T-cell (primary cell): Measurements from ENCODE around the gene TMCC2. TPM values are rescaled to one million over a fixed set of nuclear protein-coding genes. Genes with fewer than 3 reads are reported as not detected.

ENCODE experiments used
- ATAC-seq, 4 experiments: fragments of 200-7000 bp in 3 of 4; fragments of 150-1000 bp in 1 of 4; cut with Tn5 transposase; replicated peaks in 1 of 4; 1 replicate in 3 of 4; 2 replicates in 1 of 4; pipeline ENCODE4 v1.10.0; 2021; ENCODE audit warnings: moderate library complexity in 3 of 4, mild to moderate bottlenecking in 2 of 4, moderate number of reproducible peaks in 1 of 4
- CTCF ChIA-PET, 2 donors: fragments of 300-600 bp; sonication (Branson Sonifier 250); formaldehyde crosslinking; loops; one replicate each; lab custom pipeline; 2022; ENCODE audit warnings: antibody characterized with exemption in 2 of 2; lab: Charles Lee
- POLR2A ChIA-PET, 2 donors: fragments of 300-600 bp; sonication (Branson Sonifier 250); formaldehyde crosslinking; loops; one replicate each; lab custom pipeline; 2022; ENCODE audit warnings: antibody characterized with exemption in 2 of 2; lab: Charles Lee
- DNase-seq, 35 experiments: peaks; one replicate each; pipeline versions ENCODE4 v3.0.0 to v3.0.0-alpha.2; 2013 to 2023
- H3K27ac ChIP-seq: one replicate; pipeline ENCODE4 v1.5.1; 2013; ENCODE audit warnings: low read length
- H3K27me3 ChIP-seq, 2 experiments: replicated peaks in 1 of 2; 1 replicate in 1 of 2; 2 replicates in 1 of 2; pipeline versions ENCODE4 v1.6.1 to v1.7.0; 2013; ENCODE audit warnings: low read length in 1 of 2, mixed read lengths in 1 of 2; ENCODE audit not compliant: control insufficient read depth in 2 of 2, insufficient read depth in 2 of 2; ENCODE audit errors: extremely low read depth in 1 of 2
- H3K36me3 ChIP-seq, 2 donors: 1 replicate in 1 of 2; 2 replicates in 1 of 2; pipeline versions ENCODE4 v1.6.1 to v1.7.0; 2013; ENCODE audit warnings: low read length in 1 of 2; ENCODE audit not compliant: control insufficient read depth in 2 of 2, insufficient read depth in 1 of 2; ENCODE audit errors: extremely low read depth in 1 of 2
- H3K4me1 ChIP-seq, 2 experiments: 1 replicate in 1 of 2; 2 replicates in 1 of 2; pipeline versions ENCODE4 v1.6.1 to v1.7.0; 2013; ENCODE audit warnings: low read length in 2 of 2, mixed read lengths in 1 of 2; ENCODE audit not compliant: insufficient read depth in 2 of 2, control insufficient read depth in 1 of 2; ENCODE audit errors: extremely low read depth in 1 of 2
- H3K4me3 ChIP-seq, 2 donors: 1 replicate in 1 of 2; 2 replicates in 1 of 2; pipeline versions ENCODE4 v1.5.1 to v1.7.0; 2013; ENCODE audit warnings: mild to moderate bottlenecking in 2 of 2, low read length in 1 of 2, moderate library complexity in 1 of 2; ENCODE audit not compliant: control insufficient read depth in 1 of 2; ENCODE audit errors: extremely low read depth in 1 of 2
- H3K9me3 ChIP-seq: 2 replicates; pipeline ENCODE4 v1.7.0; 2013
- H3K27ac Mint-ChIP-seq, 2 donors: one replicate each; pipeline ENCODE4 v1.8.0; 2020 to 2021; ENCODE audit warnings: mild to moderate bottlenecking in 2 of 2, mixed read lengths in 2 of 2
- H3K27me3 Mint-ChIP-seq, 2 donors: one replicate each; pipeline ENCODE4 v1.8.0; 2021 to 2022; ENCODE audit warnings: mixed read lengths in 2 of 2
- H3K36me3 Mint-ChIP-seq: one replicate; pipeline ENCODE4 v1.8.0; 2021; ENCODE audit warnings: mixed read lengths
- H3K4me1 Mint-ChIP-seq, 3 donors: one replicate each; pipeline ENCODE4 v1.8.0; 2020 to 2022; ENCODE audit warnings: mixed read lengths in 3 of 3, mild to moderate bottlenecking in 1 of 3
- H3K4me3 Mint-ChIP-seq, 3 donors: one replicate each; pipeline ENCODE4 v1.8.0; 2020 to 2022; ENCODE audit warnings: mild to moderate bottlenecking in 3 of 3, mixed read lengths in 3 of 3, moderate library complexity in 3 of 3
- H3K9me3 Mint-ChIP-seq, 3 donors: one replicate each; pipeline ENCODE4 v1.8.0; 2020 to 2022; ENCODE audit warnings: mixed read lengths in 3 of 3
- WGBS: methylation state at CpG from one replicate; pipeline ENCODE4 v1.1.5; 2013; ENCODE audit warnings: missing lambda C conversion rate; ENCODE audit not compliant: insufficient coverage; 5-methylcytosine and 5-hydroxymethylcytosine counted together
- total RNA-seq, 35 experiments: library from RNA in 6 of 35; stranded (reverse) in 6 of 35; fragments of 120-200 nt in 1 of 35; gene quantifications; one replicate each; pipeline versions ENCODE4 v1.2.1 to v1.2.4 and lab custom pipeline; 2013 to 2026

TMCC2 gene
- total RNA-seq, 5 donors from 2014 or later (not counting 1 experiment from before 2014, with no cell fraction given): 1.0 to 3.3 (median 1.8) TPM

GRCh38 chr1:205239078-205239477, 11.3 kb downstream of the TMCC2 start:
- POLR2A ChIA-PET: no interaction called here
- Histone ChIP-seq H3K27ac (no peak overlapping the region), H3K27me3 (peaks cover 0 to 3% of the 10 kb centered on the region in 2 experiments), H3K4me1 (peaks cover 0 to 4% of the 10 kb centered on the region in 2 experiments), H3K36me3 (no peaks in the 10 kb centered on the region), H3K4me3 (no peak overlapping the region), H3K9me3 (no peaks in the 10 kb centered on the region)
- no peaks in the 10 kb centered on the region for H3K9me3 Mint-ChIP-seq
- peaks cover 2 to 9% (median 7%) of the 10 kb centered on the region in 3 donors for H3K4me1 Mint-ChIP-seq
- peaks cover 0 to 1% of the 10 kb centered on the region in 2 donors for H3K27me3 Mint-ChIP-seq
- H3K4me3 Mint-ChIP-seq: no peak overlapping the region
- DNase-seq (no peak), ATAC-seq (no peak)
- peaks cover 5% of the 10 kb centered on the region for H3K36me3 Mint-ChIP-seq
- CTCF ChIA-PET: interaction anchor here (0.5 to 0.6 kb wide), 2 partner anchors 46 to 1307 kb away, joined by 3 to 4 read pairs; no protein-coding TSS in a partner anchor
- H3K27ac Mint-ChIP-seq: no peak overlapping the region
- WGBS: 90% methylated on average over 3 of the region's 3 CpGs

GRCh38 chr1:205240118-205240517, 12.4 kb downstream of the TMCC2 start:
- Mint-ChIP-seq H3K9me3 (no peaks in the 10 kb centered on the region), H3K27ac (no peak overlapping the region), H3K36me3 (peaks cover 5% of the 10 kb centered on the region), H3K4me1 (peaks cover 2 to 9% (median 7%) of the 10 kb centered on the region in 3 donors), H3K4me3 (no peak overlapping the region), H3K27me3 (peaks cover 0 to 1% of the 10 kb centered on the region in 2 donors)
- Histone ChIP-seq H3K27me3 (peaks cover 0 to 3% of the 10 kb centered on the region in 2 experiments), H3K4me1 (peaks cover 0 to 4% of the 10 kb centered on the region in 2 experiments), H3K27ac (no peak overlapping the region), H3K9me3 (no peaks in the 10 kb centered on the region), H3K36me3 (no peaks in the 10 kb centered on the region), H3K4me3 (no peak overlapping the region)
- ChIA-PET POLR2A (no interaction called here), CTCF (interaction anchor here in 1 of 2 donors (0.6 kb wide), 1 partner anchor 1074 kb away, joined by 3 read pairs; the partner anchor contains the start of gene REN)
- WGBS: 73% methylated on average over 6 of the region's 6 CpGs
- DNase-seq: no peak
- no peak for ATAC-seq

GRCh38 chr1:205240569-205240968, 12.8 kb downstream of the TMCC2 start:
- Mint-ChIP-seq H3K9me3 (no peaks in the 10 kb centered on the region), H3K4me3 (no peak overlapping the region), H3K27ac (no peak overlapping the region), H3K27me3 (peaks cover 0 to 1% of the 10 kb centered on the region in 2 donors), H3K36me3 (peaks cover 5% of the 10 kb centered on the region), H3K4me1 (peaks cover 2 to 9% (median 7%) of the 10 kb centered on the region in 3 donors)
- POLR2A ChIA-PET: no interaction called here
- peaks cover 0 to 4% of the 10 kb centered on the region in 2 experiments for H3K4me1 ChIP-seq
- no peak overlapping the region for H3K27ac ChIP-seq
- no peak for ATAC-seq
- CTCF ChIA-PET: no interaction called here
- H3K9me3 ChIP-seq: no peaks in the 10 kb centered on the region
- no peak overlapping the region for H3K4me3 ChIP-seq
- no peaks in the 10 kb centered on the region for H3K36me3 ChIP-seq
- WGBS: 49% methylated on average over 3 of the region's 3 CpGs
- H3K27me3 ChIP-seq: peaks cover 0 to 3% of the 10 kb centered on the region in 2 experiments
- no peak for DNase-seq

- CTCF ChIA-PET: no interaction called here
- Mint-ChIP-seq H3K27me3 (peaks cover 0 to 1% of the 10 kb centered on the region in 2 donors), H3K4me3 (no peak overlapping the region), H3K27ac (no peak overlapping the region), H3K9me3 (no peaks in the 10 kb centered on the region), H3K4me1 (peaks cover 3 to 9% (median 7%) of the 10 kb centered on the region in 3 donors), H3K36me3 (peaks cover 5% of the 10 kb centered on the region)
- ATAC-seq: no peak
- no peak for DNase-seq
- Histone ChIP-seq H3K9me3 (no peaks in the 10 kb centered on the region), H3K27ac (no peak overlapping the region), H3K4me1 (peaks cover 0 to 4% of the 10 kb centered on the region in 2 experiments), H3K4me3 (no peak overlapping the region), H3K36me3 (no peaks in the 10 kb centered on the region), H3K27me3 (peaks cover 0 to 3% of the 10 kb centered on the region in 2 experiments)
- POLR2A ChIA-PET: no interaction called here
- 97% methylated on average over 33 of the region's 36 CpGs for WGBS
These were observed 13.8 kb downstream of the TMCC2 start for GRCh38 chr1:205241366-205242030.

GRCh38 chr1:205243350-205244191, 15.8 kb downstream of the TMCC2 start:
- 80% methylated on average over 6 of the region's 8 CpGs for WGBS
- Histone ChIP-seq H3K9me3 (no peaks in the 10 kb centered on the region), H3K27ac (no peak overlapping the region), H3K4me1 (no peaks in the 10 kb centered on the region), H3K36me3 (no peaks in the 10 kb centered on the region), H3K27me3 (peaks cover 0 to 3% of the 10 kb centered on the region in 2 experiments), H3K4me3 (no peak overlapping the region)
- H3K4me3 Mint-ChIP-seq: no peak overlapping the region
- H3K9me3 Mint-ChIP-seq: no peaks in the 10 kb centered on the region
- DNase-seq (no peak), ATAC-seq (no peak)
- peaks cover 0 to 1% (median under 1%) of the 10 kb centered on the region in 3 donors for H3K4me1 Mint-ChIP-seq
- H3K27ac Mint-ChIP-seq: no peak overlapping the region
- ChIA-PET CTCF (no interaction called here), POLR2A (no interaction called here)
- H3K36me3 Mint-ChIP-seq: peaks cover 5% of the 10 kb centered on the region
- no peaks in the 10 kb centered on the region for H3K27me3 Mint-ChIP-seq

GRCh38 chr1:205244384-205244783, 16.6 kb downstream of the TMCC2 start:
- DNase-seq (no peak), ATAC-seq (no peak)
- CTCF ChIA-PET: no interaction called here
- Histone ChIP-seq H3K36me3 (no peaks in the 10 kb centered on the region), H3K27me3 (peaks cover 0 to 1% of the 10 kb centered on the region in 2 experiments), H3K27ac (no peak overlapping the region), H3K9me3 (no peaks in the 10 kb centered on the region), H3K4me1 (no peaks in the 10 kb centered on the region), H3K4me3 (no peak overlapping the region)
- WGBS: 83% methylated on average over 4 of the region's 4 CpGs
- Mint-ChIP-seq H3K9me3 (no peaks in the 10 kb centered on the region), H3K27ac (no peak overlapping the region), H3K36me3 (peaks cover 5% of the 10 kb centered on the region), H3K4me3 (no peak overlapping the region), H3K27me3 (no peaks in the 10 kb centered on the region), H3K4me1 (peaks cover 0 to 1% (median 0%) of the 10 kb centered on the region in 3 donors)
- POLR2A ChIA-PET: no interaction called here
